ENCODE data around the gene ETFBKMT. TPM values are rescaled to one million over a fixed set of nuclear protein-coding genes. Genes with fewer than 3 reads are reported as not detected.

ETFBKMT gene
- 1 to 10 TPM in 2 of 4 donors, under 1 TPM in 2; 0.53 to 1.9 (median 1.2) TPM for total RNA-seq

- H3K27ac ChIP-seq: peak within 1 kb of the TSS; percentile 95 to 98 (median 97)
- intact Hi-C loops (cut with DNase I): no loop called here
- peaks cover 0 to 10% (median 0%) of the 10 kb centered on the region in 3 donors for H3K36me3 ChIP-seq
- H3K9me3 ChIP-seq: no peaks in the 10 kb centered on the region
- peaks cover 3 to 61% (median 4%) of the 10 kb centered on the region in 3 donors for H3K4me1 ChIP-seq
- DNase-seq: peak; percentile 63
- H3K27me3 ChIP-seq: no peaks in the 10 kb centered on the region
- peak within 1 kb of the TSS; percentile 50 to 79 (median 68) for H3K4me3 ChIP-seq
- peak; percentile 42 to 89 (median 58) for TF ChIP-seq CTCF (IDR thresholded peaks at IDR 0.05)
- TF ChIP-seq POLR2A (IDR thresholded peaks at IDR 0.05): peak in 3 of 4 donors; percentile 28 to 73 (median 51)
- 1 to 2% methylated on average over 18 to 26 of the region's 47 CpGs for WGBS, 2 donors
Measured at GRCh38 chr12:31659087-31659942, at the start of gene ETFBKMT. Gene ETFBKMT, plus strand, starts transcription at chr12:31659688. Its CDS starts 2,266 bp downstream, at chr12:31661954.

DNA sequence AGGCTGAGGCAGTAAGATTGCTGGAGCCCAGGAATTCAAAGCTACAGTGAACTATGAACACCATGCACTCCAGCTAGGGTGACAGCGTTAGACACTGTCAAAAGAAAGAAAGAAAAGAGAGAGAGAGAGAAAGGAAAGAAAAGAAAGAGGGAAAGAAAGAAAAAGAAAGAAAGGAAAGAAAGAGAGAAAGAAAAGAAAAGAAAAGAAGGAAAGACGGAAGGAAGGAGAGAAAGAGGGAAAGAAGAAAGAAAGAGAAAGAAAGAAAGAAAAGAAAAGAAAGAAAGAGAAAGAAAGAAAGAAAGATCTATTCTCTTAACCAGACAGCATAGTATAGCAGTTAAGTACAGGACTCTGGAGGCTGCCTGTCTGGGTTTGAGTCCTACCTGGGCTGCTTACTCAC, 46.7 kb upstream of the ETFBKMT start:
- no peak for TF ChIP-seq CTCF (IDR thresholded peaks at IDR 0.05)
- TF ChIP-seq POLR2A (IDR thresholded peaks at IDR 0.05): no peak
- Histone ChIP-seq H3K4me1 (no peaks in the 10 kb centered on the region), H3K27me3 (peaks cover 0 to 5% (median 0%) of the 10 kb centered on the region in 4 donors), H3K9me3 (peaks cover 0 to 10% (median 8%) of the 10 kb centered on the region in 3 donors), H3K4me3 (no peak overlapping the region), H3K27ac (no peak overlapping the region), H3K36me3 (no peaks in the 10 kb centered on the region)
- no peak for DNase-seq
- 81 to 82% methylated on average over 2 of the region's 2 CpGs for WGBS, 2 donors
- intact Hi-C loops (cut with DNase I): no loop called here

GRCh38 chr12:31618228-31619025, 41.1 kb upstream of the ETFBKMT start:
- no peak for DNase-seq
- no peaks in the 10 kb centered on the region for H3K36me3 ChIP-seq
- intact Hi-C loops (cut with DNase I): no loop called here
- H3K27ac ChIP-seq: no peak overlapping the region
- no peaks in the 10 kb centered on the region for H3K9me3 ChIP-seq
- no peaks in the 10 kb centered on the region for H3K4me1 ChIP-seq
- no peak for TF ChIP-seq CTCF (IDR thresholded peaks at IDR 0.05)
- TF ChIP-seq POLR2A (IDR thresholded peaks at IDR 0.05): no peak
- no peak overlapping the region for H3K4me3 ChIP-seq
- H3K27me3 ChIP-seq: peaks cover 0 to 5% (median 0%) of the 10 kb centered on the region in 4 donors
- 79 to 82% methylated on average over 3 of the region's 3 CpGs for WGBS, 2 donors

DNA sequence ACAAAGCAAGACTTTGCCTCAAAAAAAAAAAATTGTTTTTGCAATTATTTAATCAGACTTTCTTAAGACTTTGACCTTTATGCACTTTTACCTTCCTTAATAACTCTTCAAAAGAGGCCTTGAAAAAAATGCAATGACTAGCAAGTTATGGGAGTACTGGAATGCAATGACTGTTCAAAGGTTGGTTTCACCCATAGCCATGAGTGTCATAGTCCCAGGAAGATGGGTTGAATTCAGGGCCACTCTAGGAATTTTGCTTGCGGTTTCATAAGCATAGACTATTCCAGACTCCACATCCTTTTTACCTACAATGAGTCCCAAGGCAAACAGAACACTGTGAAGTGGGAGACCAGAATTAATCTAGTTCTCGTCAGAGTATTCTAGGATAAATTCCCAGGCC, 39.2 kb upstream of the ETFBKMT start:
- Histone ChIP-seq H3K36me3 (no peaks in the 10 kb centered on the region), H3K9me3 (no peaks in the 10 kb centered on the region), H3K4me1 (no peaks in the 10 kb centered on the region), H3K27me3 (peaks cover 0 to 5% (median 0%) of the 10 kb centered on the region in 4 donors), H3K4me3 (no peak overlapping the region), H3K27ac (no peak overlapping the region)
- no peak for DNase-seq
- WGBS, 2 donors: 86 to 100% methylated on average over 2 of the region's 2 CpGs
- no peak for TF ChIP-seq POLR2A (IDR thresholded peaks at IDR 0.05)
- no peak for TF ChIP-seq CTCF (IDR thresholded peaks at IDR 0.05)
- intact Hi-C loops (cut with DNase I): no loop called here

- Histone ChIP-seq H3K9me3 (no peaks in the 10 kb centered on the region), H3K36me3 (no peaks in the 10 kb centered on the region), H3K27me3 (peaks cover 0 to 5% (median 0%) of the 10 kb centered on the region in 4 donors), H3K27ac (no peak overlapping the region), H3K4me3 (no peak overlapping the region), H3K4me1 (no peaks in the 10 kb centered on the region)
- DNase-seq: no peak
- no peak for TF ChIP-seq POLR2A (IDR thresholded peaks at IDR 0.05)
- no peak for TF ChIP-seq CTCF (IDR thresholded peaks at IDR 0.05)
- WGBS, 2 donors: 90 to 100% methylated on average over 1 to 4 of the region's 4 CpGs
- intact Hi-C loops (cut with DNase I): no loop called here
Measured at GRCh38 chr12:31622038-31622437, 37.5 kb upstream of the ETFBKMT start.

All from esophagus squamous epithelium (tissue), 5 donors.